Calu3 (cell line): ENCODE results near the gene DCAKD. TPM values are rescaled to one million over a fixed set of nuclear protein-coding genes. Genes with fewer than 3 reads are reported as not detected.

ENCODE experiments used
- BruUV-seq: library from RNA; stranded (reverse); fragments of 400-500 nt; replicated peaks from 2 replicates; lab custom pipeline; 2021; lab: Mats Ljungman, UMichigan
- CTCF ChIA-PET: fragments of 300-600 bp; sonication (Branson Sonifier 250); formaldehyde crosslinking; loops from one replicate; lab custom pipeline; 2022; ENCODE audit warnings: antibody characterized with exemption; lab: Charles Lee
- DNase-seq: peaks from one replicate; pipeline ENCODE4 v3.0.0; 2022
- H3K27ac Mint-ChIP-seq: one replicate; pipeline ENCODE4 v1.8.0; 2022; ENCODE audit warnings: mixed read lengths; ENCODE audit not compliant: unreplicated experiment
- H3K27me3 Mint-ChIP-seq: one replicate; pipeline ENCODE4 v1.8.0; 2022; ENCODE audit warnings: mixed read lengths; ENCODE audit not compliant: unreplicated experiment
- H3K36me3 Mint-ChIP-seq: one replicate; pipeline ENCODE4 v1.8.0; 2022; ENCODE audit warnings: mild to moderate bottlenecking, moderate library complexity, mixed read lengths; ENCODE audit not compliant: insufficient read depth, unreplicated experiment
- H3K4me1 Mint-ChIP-seq: one replicate; pipeline ENCODE4 v1.8.0; 2022; ENCODE audit warnings: mild to moderate bottlenecking, low read depth, mixed read lengths; ENCODE audit not compliant: unreplicated experiment
- H3K4me3 Mint-ChIP-seq: one replicate; pipeline ENCODE4 v1.8.0; 2022; ENCODE audit warnings: mild to moderate bottlenecking, low read depth, moderate library complexity, mixed read lengths; ENCODE audit not compliant: unreplicated experiment
- H3K9me3 Mint-ChIP-seq: one replicate; pipeline ENCODE4 v1.8.0; 2022; ENCODE audit warnings: low read depth, mixed read lengths; ENCODE audit not compliant: unreplicated experiment
- intact Hi-C: fragments of 100-400 bp; cut with micrococcal nuclease; formaldehyde crosslinking; loops from one replicate; pipeline ENCODE4 v1.10.0; 2022; ENCODE audit not compliant: unreplicated experiment
- total RNA-seq: library from RNA; stranded (reverse); gene quantifications from 2 replicates; pipeline ENCODE4 v1.2.3, GENCODE V29; 2022
- TF ChIP-seq, protein P1 (sequence below): fragments of 200-600 bp; IDR thresholded peaks from one replicate; pipeline ENCODE4 v1.8.0; 2022; ENCODE audit warnings: antibody characterized with exemption; ENCODE audit not compliant: unreplicated experiment

Gene DCAKD
- total RNA-seq, 1 experiment from 2014 or later: 20.5 TPM

GRCh38 chr17:45001310-45001709, 50.1 kb downstream of the DCAKD start:
- no peak for DNase-seq
- peaks cover 2% of the 10 kb centered on the region for H3K9me3 Mint-ChIP-seq
- H3K36me3 Mint-ChIP-seq: no peaks in the 10 kb centered on the region
- H3K4me1 Mint-ChIP-seq: peaks cover 8% of the 10 kb centered on the region
- peaks cover 66% of the 10 kb centered on the region for H3K27me3 Mint-ChIP-seq
- H3K27ac Mint-ChIP-seq: no peak overlapping the region
- CTCF ChIA-PET: interaction anchor here (0.6 to 1.5 kb wide), 2 partner anchors 10 to 18 kb away, joined by 6 to 8 read pairs; no protein-coding TSS in a partner anchor
- BruUV-seq: no TSS peak
- TF ChIP-seq, protein P1, sequence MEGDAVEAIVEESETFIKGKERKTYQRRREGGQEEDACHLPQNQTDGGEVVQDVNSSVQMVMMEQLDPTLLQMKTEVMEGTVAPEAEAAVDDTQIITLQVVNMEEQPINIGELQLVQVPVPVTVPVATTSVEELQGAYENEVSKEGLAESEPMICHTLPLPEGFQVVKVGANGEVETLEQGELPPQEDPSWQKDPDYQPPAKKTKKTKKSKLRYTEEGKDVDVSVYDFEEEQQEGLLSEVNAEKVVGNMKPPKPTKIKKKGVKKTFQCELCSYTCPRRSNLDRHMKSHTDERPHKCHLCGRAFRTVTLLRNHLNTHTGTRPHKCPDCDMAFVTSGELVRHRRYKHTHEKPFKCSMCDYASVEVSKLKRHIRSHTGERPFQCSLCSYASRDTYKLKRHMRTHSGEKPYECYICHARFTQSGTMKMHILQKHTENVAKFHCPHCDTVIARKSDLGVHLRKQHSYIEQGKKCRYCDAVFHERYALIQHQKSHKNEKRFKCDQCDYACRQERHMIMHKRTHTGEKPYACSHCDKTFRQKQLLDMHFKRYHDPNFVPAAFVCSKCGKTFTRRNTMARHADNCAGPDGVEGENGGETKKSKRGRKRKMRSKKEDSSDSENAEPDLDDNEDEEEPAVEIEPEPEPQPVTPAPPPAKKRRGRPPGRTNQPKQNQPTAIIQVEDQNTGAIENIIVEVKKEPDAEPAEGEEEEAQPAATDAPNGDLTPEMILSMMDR: no peak
- H3K4me3 Mint-ChIP-seq: no peak overlapping the region
- intact Hi-C loops: no loop called here

GRCh38 chr17:44999433-44999832, 52.0 kb downstream of the DCAKD start:
- H3K27me3 Mint-ChIP-seq: peaks cover 80% of the 10 kb centered on the region
- H3K27ac Mint-ChIP-seq: no peak overlapping the region
- peaks cover 2% of the 10 kb centered on the region for H3K9me3 Mint-ChIP-seq
- BruUV-seq: no TSS peak
- H3K4me3 Mint-ChIP-seq: no peak overlapping the region
- intact Hi-C loops: no loop called here
- H3K4me1 Mint-ChIP-seq: peaks cover 8% of the 10 kb centered on the region
- CTCF ChIA-PET: interaction anchor here (0.8 to 1.9 kb wide), 2 partner anchors 8 to 21 kb away, joined by 3 to 6 read pairs; no protein-coding TSS in a partner anchor
- DNase-seq: no peak
- TF ChIP-seq, protein P1: no peak
- no peaks in the 10 kb centered on the region for H3K36me3 Mint-ChIP-seq

- Mint-ChIP-seq H3K36me3 (no peaks in the 10 kb centered on the region), H3K4me3 (no peak overlapping the region), H3K9me3 (peaks cover 2% of the 10 kb centered on the region), H3K27ac (no peak overlapping the region), H3K4me1 (peaks cover 8% of the 10 kb centered on the region), H3K27me3 (peaks cover 80% of the 10 kb centered on the region)
- CTCF ChIA-PET: interaction anchor here (0.7 to 1.9 kb wide), 3 partner anchors 12 to 31 kb away, joined by 3 to 6 read pairs (median 4); partner anchors contain the start of gene C1QL1
- intact Hi-C loops: no loop called here
- no TSS peak for BruUV-seq
- TF ChIP-seq, protein P1: no peak
- DNase-seq: no peak
These were observed 52.8 kb downstream of the DCAKD start for GRCh38 chr17:44998646-44999045.

GRCh38 chr17:44997733-44998520, 53.5 kb downstream of the DCAKD start:
- Mint-ChIP-seq H3K36me3 (no peaks in the 10 kb centered on the region), H3K27ac (no peak overlapping the region), H3K4me1 (peaks cover 8% of the 10 kb centered on the region), H3K9me3 (peaks cover 2% of the 10 kb centered on the region), H3K4me3 (no peak overlapping the region), H3K27me3 (peaks cover 77% of the 10 kb centered on the region)
- BruUV-seq: no TSS peak
- intact Hi-C loops: no loop called here
- TF ChIP-seq, protein P1: no peak
- DNase-seq: no peak
- CTCF ChIA-PET: interaction anchor here (0.7 to 1.9 kb wide), 3 partner anchors 11 to 30 kb away, joined by 3 to 6 read pairs (median 4); partner anchors contain the start of gene C1QL1
